Measurements from ENCODE around the gene KCNMB3. TPM values are rescaled to one million over a fixed set of nuclear protein-coding genes. Genes with fewer than 3 reads are reported as not detected.

KCNMB3 gene, protein sequence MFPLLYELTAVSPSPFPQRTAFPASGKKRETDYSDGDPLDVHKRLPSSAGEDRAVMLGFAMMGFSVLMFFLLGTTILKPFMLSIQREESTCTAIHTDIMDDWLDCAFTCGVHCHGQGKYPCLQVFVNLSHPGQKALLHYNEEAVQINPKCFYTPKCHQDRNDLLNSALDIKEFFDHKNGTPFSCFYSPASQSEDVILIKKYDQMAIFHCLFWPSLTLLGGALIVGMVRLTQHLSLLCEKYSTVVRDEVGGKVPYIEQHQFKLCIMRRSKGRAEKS
- not detected for total RNA-seq (2021; ENCODE audit: unreplicated experiment)
- polyA plus RNA-seq (2012), result 0.44 and 1.2 TPM in 2 replicates
- Bru-seq, nascent RNA, result percentile 8 among the genes with signal in this experiment
- BruChase-seq, experiment 1, labeled RNA remaining after a 6-hour chase, result percentile 10 among the genes with signal in this experiment
- percentile 6 among the genes with signal in this experiment for BruChase-seq, experiment 2, labeled RNA remaining after a 2-hour chase
- long read RNA-seq, result 0 reads

- Histone ChIP-seq H3K9me3 (ENCODE audit: control insufficient read depth in 1 of 2, insufficient read depth in 1 of 2, low read depth in 1 of 2, low read length in 2 of 2) (no peaks in the 10 kb centered on the region), H2AFZ (ENCODE audit: low read depth, low read length, poor library complexity, severe bottlenecking) (no peak within 1 kb of the TSS), H3K79me2 (ENCODE audit: insufficient read depth, low read length) (no peaks in the 10 kb centered on the region), H3K9me2 (ENCODE audit: insufficient read depth) (no peaks in the 10 kb centered on the region), H3K4me3 (replicated peaks in 1 of 2; ENCODE audit: low read depth in 1 of 2, low read length in 2 of 2) (no peak within 1 kb of the TSS), H3K36me3 (ENCODE audit: control insufficient read depth in 1 of 2, insufficient read depth in 2 of 2, low read length in 2 of 2) (no peaks in the 10 kb centered on the region), H3K9ac (ENCODE audit: low read length) (no peak within 1 kb of the TSS), H3K4me1 (ENCODE audit: control insufficient read depth in 1 of 2, insufficient read depth in 2 of 2, low read length in 2 of 2) (no peaks in the 10 kb centered on the region), H3K27ac (ENCODE audit: low read depth, low read length) (no peak within 1 kb of the TSS), H4K20me1 (ENCODE audit: insufficient read depth) (no peaks in the 10 kb centered on the region), H3K27me3 (ENCODE audit: insufficient read depth, low read length) (no peaks in the 10 kb centered on the region), H3K4me2 (ENCODE audit: low read length) (no peak within 1 kb of the TSS)
- ChIA-PET CTCF (no interaction called here), POLR2A (no interaction called here), RAD21 (ENCODE audit: low non-redundant PET in 1 of 2, low total read pairs in 2 of 2, uncharacterized antibody in 2 of 2, unreplicated experiment in 2 of 2) (no interaction called here)
- TF ChIP-seq ATF3 (IDR thresholded peaks at IDR 0.05) (no peak), POLR2A (IDR thresholded peaks at IDR 0.05; ENCODE audit: borderline replicate concordance, extremely low read depth, insufficient read depth, insufficient read length) (no peak)
- intact Hi-C loops (cut with micrococcal nuclease), result no loop called here
- DNase-seq (ENCODE audit: low read depth, low spot score), result no peak
- no peak for ATAC-seq
- BruUV-seq (replicated peaks), result no TSS peak
Measured at GRCh38 chr3:179250803-179251476, at the start of gene KCNMB3. Gene KCNMB3 (minus strand): TSS chr3:179251114. CDS start chr3:179250990, 124 bp downstream.

DNA sequence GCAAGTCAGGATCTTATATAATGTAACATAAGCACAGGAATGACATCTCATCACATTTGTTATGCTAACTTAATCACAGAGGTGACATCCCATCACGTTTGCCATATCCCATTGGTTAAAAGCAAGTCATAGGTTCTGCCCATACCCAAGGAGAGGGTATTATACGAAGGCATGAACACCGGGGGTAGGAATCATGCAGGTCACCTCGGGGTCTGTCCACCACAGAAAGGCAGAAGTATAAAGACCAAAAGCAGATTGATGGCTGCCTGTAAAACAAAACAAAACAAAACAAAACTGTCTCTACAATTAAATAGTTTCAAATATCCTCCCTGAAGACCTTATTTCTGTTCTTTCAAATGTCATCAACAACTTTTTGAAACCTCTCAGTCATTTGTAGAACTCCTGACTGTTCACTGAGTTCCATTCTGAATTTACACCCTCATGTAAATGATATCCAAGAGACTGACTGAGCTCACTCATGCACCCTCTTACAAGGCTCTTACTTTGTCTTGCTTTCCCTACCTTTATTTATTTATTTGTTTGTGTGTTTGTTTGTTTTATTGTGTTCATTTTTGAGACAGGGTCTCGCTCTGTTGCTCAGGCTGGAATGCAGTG, 49.2 kb upstream of the KCNMB3 start:
- CTCF ChIA-PET, result no interaction called here
- no peak for TF ChIP-seq ZFX (IDR thresholded peaks at IDR 0.05)
- no peak for TF ChIP-seq EZH2phosphoT487 (IDR thresholded peaks at IDR 0.05; ENCODE audit: borderline replicate concordance)
- TF ChIP-seq POLR2A (IDR thresholded peaks at IDR 0.05; ENCODE audit: borderline replicate concordance, extremely low read depth, insufficient read depth, insufficient read length), result no peak
- no peak for TF ChIP-seq SP1 (IDR thresholded peaks at IDR 0.05; ENCODE audit: low read depth)
- no peak for TF ChIP-seq ATF3 (IDR thresholded peaks at IDR 0.05)
- H2AFZ ChIP-seq (ENCODE audit: low read depth, low read length, poor library complexity, severe bottlenecking), result no peak overlapping the region

More for the DNA sequence above, 49.2 kb upstream of the KCNMB3 start:
- no peak overlapping the region for H3K27ac ChIP-seq (ENCODE audit: low read depth, low read length)
- ATAC-seq (no peak), DNase-seq (ENCODE audit: low read depth, low spot score) (no peak)
- H3K4me2 ChIP-seq (ENCODE audit: low read length), result no peak overlapping the region
- ChIA-PET RAD21 (ENCODE audit: low non-redundant PET in 1 of 2, low total read pairs in 2 of 2, uncharacterized antibody in 2 of 2, unreplicated experiment in 2 of 2) (no interaction called here), POLR2A (no interaction called here)
- H3K9me2 ChIP-seq (ENCODE audit: insufficient read depth), result peaks cover 3% of the 10 kb centered on the region; the same call in 1 of the 2 replicates
- no TSS peak for BruUV-seq (replicated peaks)
- H3K4me1 ChIP-seq (ENCODE audit: control insufficient read depth in 1 of 2, insufficient read depth in 2 of 2, low read length in 2 of 2), result no peaks in the 10 kb centered on the region
- no peaks in the 10 kb centered on the region for H3K79me2 ChIP-seq (ENCODE audit: insufficient read depth, low read length)
- H3K36me3 ChIP-seq (ENCODE audit: control insufficient read depth in 1 of 2, insufficient read depth in 2 of 2, low read length in 2 of 2), result no peaks in the 10 kb centered on the region
- H3K9me3 ChIP-seq (ENCODE audit: control insufficient read depth in 1 of 2, insufficient read depth in 1 of 2, low read depth in 1 of 2, low read length in 2 of 2), result peaks cover 0 to 3% of the 10 kb centered on the region in 2 experiments; a peak in 1 of 4 replicates
- no peak overlapping the region for H3K9ac ChIP-seq (ENCODE audit: low read length)
- intact Hi-C loops (cut with micrococcal nuclease), result no loop called here
- H3K27me3 ChIP-seq (ENCODE audit: insufficient read depth, low read length), result no peaks in the 10 kb centered on the region
- H4K20me1 ChIP-seq (ENCODE audit: insufficient read depth), result no peaks in the 10 kb centered on the region
- no peak overlapping the region for H3K4me3 ChIP-seq (replicated peaks in 1 of 2; ENCODE audit: low read depth in 1 of 2, low read length in 2 of 2)

Data from HCT116 (cell line).